ENCODE data around the gene TMEM204.

Gene TMEM204

DNA sequence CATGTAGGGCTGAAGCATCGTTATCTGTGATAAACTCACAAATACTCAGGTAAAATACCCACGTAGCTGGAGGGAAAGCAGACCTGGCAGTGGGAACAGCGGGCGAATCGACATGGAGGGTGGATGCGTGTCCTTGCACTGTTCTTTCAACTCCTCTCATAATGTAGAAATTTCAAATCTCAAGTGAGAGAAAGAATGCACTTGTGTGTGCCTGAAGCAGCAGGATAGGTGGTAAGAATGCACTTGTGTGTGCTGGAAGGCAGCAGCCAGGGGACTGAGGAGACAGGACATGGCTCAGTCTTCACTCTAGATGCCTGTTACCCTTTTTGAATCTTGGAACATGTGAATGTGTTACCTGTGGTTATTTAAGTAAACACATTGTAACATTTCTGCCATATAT, 68.0 kb downstream of the TMEM204 start:
- TF ChIP-seq SNAI2 (CRISPR knock-in tag; IDR thresholded peaks at IDR 0.05) (no peak), GLIS3 (CRISPR knock-in tag; IDR thresholded peaks at IDR 0.05) (no peak), ZFP3 (CRISPR knock-in tag; IDR thresholded peaks at IDR 0.05) (no peak), ARNTL (CRISPR knock-in tag; IDR thresholded peaks at IDR 0.05; ENCODE audit: borderline replicate concordance, low read depth) (no peak), CSDC2 (CRISPR knock-in tag; IDR thresholded peaks at IDR 0.05) (no peak), CREB5 (CRISPR knock-in tag; IDR thresholded peaks at IDR 0.05; ENCODE audit: low read depth) (no peak), ISL1 (CRISPR knock-in tag; IDR thresholded peaks at IDR 0.05) (no peak), ZNF565 (CRISPR knock-in tag; conservative IDR thresholded peaks at IDR 0.05; ENCODE audit: low read depth) (no peak), BACH2 (CRISPR knock-in tag; IDR thresholded peaks at IDR 0.05; ENCODE audit: borderline replicate concordance) (no peak), ZNF70 (CRISPR knock-in tag; IDR thresholded peaks at IDR 0.05) (no peak), PPARA (CRISPR knock-in tag; IDR thresholded peaks at IDR 0.05; ENCODE audit: borderline replicate concordance) (no peak), ESRRG (CRISPR knock-in tag; IDR thresholded peaks at IDR 0.05) (no peak), ZFP30 (CRISPR knock-in tag; IDR thresholded peaks at IDR 0.05) (no peak), POU6F1 (CRISPR knock-in tag; IDR thresholded peaks at IDR 0.05; ENCODE audit: borderline replicate concordance, low read depth) (no peak)
- TF ChIP-seq, protein P1, sequence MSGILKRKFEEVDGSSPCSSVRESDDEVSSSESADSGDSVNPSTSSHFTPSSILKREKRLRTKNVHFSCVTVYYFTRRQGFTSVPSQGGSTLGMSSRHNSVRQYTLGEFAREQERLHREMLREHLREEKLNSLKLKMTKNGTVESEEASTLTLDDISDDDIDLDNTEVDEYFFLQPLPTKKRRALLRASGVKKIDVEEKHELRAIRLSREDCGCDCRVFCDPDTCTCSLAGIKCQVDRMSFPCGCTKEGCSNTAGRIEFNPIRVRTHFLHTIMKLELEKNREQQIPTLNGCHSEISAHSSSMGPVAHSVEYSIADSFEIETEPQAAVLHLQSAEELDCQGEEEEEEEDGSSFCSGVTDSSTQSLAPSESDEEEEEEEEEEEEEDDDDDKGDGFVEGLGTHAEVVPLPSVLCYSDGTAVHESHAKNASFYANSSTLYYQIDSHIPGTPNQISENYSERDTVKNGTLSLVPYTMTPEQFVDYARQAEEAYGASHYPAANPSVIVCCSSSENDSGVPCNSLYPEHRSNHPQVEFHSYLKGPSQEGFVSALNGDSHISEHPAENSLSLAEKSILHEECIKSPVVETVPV (CRISPR knock-in tag; IDR thresholded peaks at IDR 0.05): no peak

DNA sequence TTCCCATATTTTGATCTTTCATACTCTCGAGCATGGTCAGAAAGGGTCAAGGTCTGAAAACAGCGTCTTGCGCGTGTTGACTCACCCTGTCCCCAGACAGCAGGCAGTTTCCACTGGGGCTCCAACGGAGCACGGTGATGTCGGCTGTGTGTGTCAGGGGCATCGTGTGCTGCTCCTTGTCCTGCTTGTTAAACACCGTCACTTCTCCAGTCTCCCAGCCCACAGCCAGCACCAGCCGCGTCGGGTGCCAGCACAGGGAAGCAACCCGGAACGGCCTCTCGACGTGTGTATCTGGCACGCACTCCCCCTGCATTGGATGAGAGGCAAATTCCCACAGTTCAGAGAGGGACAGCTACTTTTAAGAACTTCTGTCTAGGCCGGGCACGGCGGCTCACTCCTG, 68.8 kb downstream of the TMEM204 start:
- TF ChIP-seq POU6F1 (CRISPR knock-in tag; IDR thresholded peaks at IDR 0.05; ENCODE audit: borderline replicate concordance, low read depth): no peak
- no peak for TF ChIP-seq TOX (CRISPR knock-in tag; IDR thresholded peaks at IDR 0.05; ENCODE audit: borderline replicate concordance)
- no peak for TF ChIP-seq ARNTL (CRISPR knock-in tag; IDR thresholded peaks at IDR 0.05; ENCODE audit: borderline replicate concordance, low read depth)
- TF ChIP-seq TCF4 (CRISPR knock-in tag; IDR thresholded peaks at IDR 0.05; ENCODE audit: borderline replicate concordance): no peak
- TF ChIP-seq ESRRG (CRISPR knock-in tag; IDR thresholded peaks at IDR 0.05): no peak
- no peak for TF ChIP-seq SNAI2 (CRISPR knock-in tag; IDR thresholded peaks at IDR 0.05)
- TF ChIP-seq GLIS3 (CRISPR knock-in tag; IDR thresholded peaks at IDR 0.05): no peak
- no peak for TF ChIP-seq ZNF70 (CRISPR knock-in tag; IDR thresholded peaks at IDR 0.05)
- no peak for TF ChIP-seq ZFP3 (CRISPR knock-in tag; IDR thresholded peaks at IDR 0.05)
- no peak for TF ChIP-seq CSDC2 (CRISPR knock-in tag; IDR thresholded peaks at IDR 0.05)
- no peak for ATAC-seq

More for the DNA sequence above, 68.0 kb downstream of the TMEM204 start:
- no peak for ATAC-seq
